Stimulated activated naive CD8-positive, alpha-beta T cell treated with anti-CD3 and anti-CD28 coated beads, Interleukin-15, amount 100 ng/mL, for 72 hours (primary cell): Measurements from ENCODE around the gene ULBP2.
"Not testable (repeated sequence)": the region's sequence is repeated elsewhere in the genome, so short reads cannot be mapped to it uniquely, and the experiment has no call there.

ENCODE experiments used
- ATAC-seq: fragments of 150-1000 bp; cut with Tn5 transposase; 2 replicates; pipeline ENCODE4 v1.10.0; 2021; ENCODE audit warnings: mild to moderate bottlenecking, moderate library complexity
- DNase-seq, 2 donors: peaks; one replicate each; pipeline ENCODE4 v3.0.0; 2021 to 2022
- H3K27ac Mint-ChIP-seq, 2 donors: one replicate each; pipeline ENCODE4 v1.8.0; 2022; ENCODE audit warnings: mild to moderate bottlenecking in 2 of 2, mixed read lengths in 2 of 2, moderate library complexity in 2 of 2
- H3K27me3 Mint-ChIP-seq: one replicate; pipeline ENCODE4 v1.8.0; 2022; ENCODE audit warnings: mixed read lengths
- H3K4me1 Mint-ChIP-seq: one replicate; pipeline ENCODE4 v1.8.0; 2022; ENCODE audit warnings: mild to moderate bottlenecking, mixed read lengths
- H3K4me3 Mint-ChIP-seq, 2 donors: one replicate each; pipeline ENCODE4 v1.8.0; 2022; ENCODE audit warnings: mild to moderate bottlenecking in 2 of 2, mixed read lengths in 2 of 2, moderate library complexity in 1 of 2
- H3K9me3 Mint-ChIP-seq, 2 donors: one replicate each; pipeline ENCODE4 v1.8.0; 2022; ENCODE audit warnings: mixed read lengths in 2 of 2

ULBP2 gene

GRCh38 chr6:149983145-149983544, 41.3 kb downstream of the ULBP2 start:
- H3K4me3 Mint-ChIP-seq, result no peak overlapping the region
- peaks cover 2 to 3% of the 10 kb centered on the region in 2 donors for H3K9me3 Mint-ChIP-seq
- peaks cover 23% of the 10 kb centered on the region for H3K4me1 Mint-ChIP-seq
- ATAC-seq (no peak), DNase-seq (no peak)
- H3K27me3 Mint-ChIP-seq, result peaks cover 99% of the 10 kb centered on the region
- H3K27ac Mint-ChIP-seq, result no peak overlapping the region

DNA sequence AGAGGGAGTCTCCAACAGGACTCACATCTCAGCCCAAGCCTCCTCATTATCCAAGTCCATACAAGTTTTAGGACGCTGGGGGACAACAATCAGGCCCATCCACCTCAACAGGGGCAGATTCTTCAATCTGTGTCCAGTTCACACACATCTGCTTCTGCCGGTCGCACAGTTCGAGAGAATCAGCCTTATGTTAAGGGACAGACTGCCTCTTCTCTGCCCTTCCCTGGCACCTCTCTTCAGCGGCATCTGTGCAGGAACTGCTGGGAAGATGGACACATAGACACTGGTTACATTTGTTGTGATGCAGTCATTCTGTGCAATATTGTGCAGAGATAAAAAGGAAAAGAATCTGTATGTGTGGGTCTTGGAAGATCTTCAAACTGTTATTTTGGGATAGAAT, 43.0 kb downstream of the ULBP2 start:
- no peak for ATAC-seq
- Mint-ChIP-seq H3K27me3 (peaks cover 99% of the 10 kb centered on the region), H3K27ac (no peak overlapping the region), H3K4me1 (peaks cover 36% of the 10 kb centered on the region), H3K4me3 (no peak overlapping the region), H3K9me3 (peaks cover 6 to 9% of the 10 kb centered on the region in 2 donors)
- no peak for DNase-seq

DNA sequence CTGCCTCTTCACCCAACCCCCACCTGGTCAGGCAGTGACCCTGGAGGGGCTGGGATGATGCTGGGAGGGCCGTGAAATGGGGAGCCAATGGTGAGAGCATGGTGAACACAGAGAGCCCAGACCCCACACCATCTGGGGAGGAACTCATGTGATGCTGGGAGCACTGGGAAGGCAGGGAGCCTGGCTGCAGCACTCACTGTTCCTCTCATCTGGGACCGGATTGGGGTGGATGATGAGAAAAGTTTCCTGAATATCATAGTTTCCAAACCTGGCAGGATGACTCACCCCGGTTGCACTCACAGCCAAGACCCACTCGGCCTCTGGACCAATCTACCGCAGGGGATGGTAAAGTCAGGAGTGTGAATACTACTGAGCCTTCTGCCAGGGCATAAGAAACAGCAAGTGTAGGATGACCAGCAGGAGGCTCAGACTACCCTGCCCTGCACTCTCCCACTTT, 43.7 kb downstream of the ULBP2 start:
- ATAC-seq, result peak; percentile 21

DNA sequence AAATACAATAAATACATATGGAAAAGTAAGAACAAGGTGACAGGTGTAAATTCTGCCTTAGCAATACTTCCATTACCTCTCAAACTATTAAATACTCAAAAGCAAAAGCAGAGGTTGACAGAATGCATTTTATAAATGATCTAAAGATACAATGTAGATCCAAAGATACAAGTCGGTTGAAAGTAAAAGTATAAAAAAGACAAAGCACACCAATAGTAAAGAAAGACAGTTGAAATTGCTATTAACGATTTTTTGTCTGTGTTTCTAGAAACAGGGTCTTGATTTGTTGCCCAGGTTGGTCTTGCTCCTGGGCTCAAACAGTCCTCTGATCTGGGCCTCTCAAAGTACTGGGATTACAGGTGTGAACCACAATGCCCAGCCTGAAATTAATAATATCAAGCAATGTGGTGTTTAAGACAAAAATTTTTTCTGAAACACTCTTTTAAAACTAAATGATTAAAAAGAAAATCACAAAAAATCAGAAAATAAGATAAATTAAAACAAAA, 45.8 kb downstream of the ULBP2 start:
- ATAC-seq, result no peak
- no peak overlapping the region for H3K27ac Mint-ChIP-seq
- no peak overlapping the region for H3K4me3 Mint-ChIP-seq

More for the DNA sequence above, 43.7 kb downstream of the ULBP2 start:
- Mint-ChIP-seq H3K27me3 (peaks cover 99% of the 10 kb centered on the region), H3K9me3 (peaks cover 6 to 9% of the 10 kb centered on the region in 2 donors), H3K27ac (no peak overlapping the region), H3K4me1 (peaks cover 43% of the 10 kb centered on the region), H3K4me3 (no peak overlapping the region)
- no peak for DNase-seq

DNA sequence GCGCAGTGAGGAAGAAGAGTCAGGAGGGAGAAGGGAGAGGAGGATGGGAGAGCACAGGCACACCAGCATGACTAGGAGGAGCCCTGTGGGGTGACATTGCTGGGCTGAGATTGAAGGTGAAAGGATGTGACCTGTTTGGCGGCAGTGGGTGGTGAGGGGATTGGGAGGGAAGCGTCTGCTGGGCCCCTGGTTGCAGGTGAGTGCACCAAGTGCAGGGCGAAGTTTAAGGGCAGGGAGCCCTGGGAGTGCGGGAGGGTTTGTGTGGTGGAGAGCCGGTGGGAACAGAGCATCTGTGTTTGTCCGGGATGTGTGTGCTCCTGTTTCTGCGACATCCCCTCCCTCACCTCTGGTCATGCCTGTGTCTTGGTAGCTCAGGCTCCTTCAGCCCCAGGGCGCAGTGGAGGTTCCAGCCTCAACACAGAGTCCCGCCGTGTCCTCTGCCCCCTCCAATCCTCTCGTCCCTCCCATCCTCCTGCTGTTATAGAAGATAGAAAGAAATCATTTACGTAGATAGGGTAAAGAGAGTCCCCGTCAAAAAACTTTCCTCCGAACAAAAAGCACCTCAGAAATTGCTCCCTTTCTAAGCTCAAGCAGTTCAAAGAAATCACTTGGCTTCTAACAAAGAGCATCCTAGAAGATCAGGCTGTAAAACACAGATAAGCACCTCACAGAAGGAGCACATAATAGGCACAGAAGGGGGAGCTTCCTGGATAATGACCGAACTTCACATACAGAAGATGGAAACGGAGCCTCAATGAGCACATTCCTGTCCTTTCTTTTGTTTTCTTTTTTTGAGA, 46.9 kb downstream of the ULBP2 start:
- Mint-ChIP-seq H3K27ac (no peak overlapping the region), H3K4me1 (peaks cover 41% of the 10 kb centered on the region), H3K9me3 (peaks cover 6 to 9% of the 10 kb centered on the region in 2 donors), H3K27me3 (peaks cover 99% of the 10 kb centered on the region), H3K4me3 (peak overlapping the region in 1 of 2 donors; percentile 90)
- DNase-seq (no peak), ATAC-seq (no peak)

More for the DNA sequence above, 45.8 kb downstream of the ULBP2 start:
- H3K4me1 Mint-ChIP-seq, result peaks cover 48% of the 10 kb centered on the region
- peaks cover 99% of the 10 kb centered on the region for H3K27me3 Mint-ChIP-seq
- peaks cover 6 to 9% of the 10 kb centered on the region in 2 donors for H3K9me3 Mint-ChIP-seq
- no peak for DNase-seq

GRCh38 chr6:149990212-149990660, 48.4 kb downstream of the ULBP2 start:
- no peak for DNase-seq
- Mint-ChIP-seq H3K27me3 (peaks cover 99% of the 10 kb centered on the region), H3K4me3 (peak overlapping the region; percentile 85 to 90), H3K27ac (peak overlapping the region; percentile 36 to 89), H3K4me1 (peaks cover 43% of the 10 kb centered on the region), H3K9me3 (peaks cover 6 to 9% of the 10 kb centered on the region in 2 donors)
- no peak for ATAC-seq

DNA sequence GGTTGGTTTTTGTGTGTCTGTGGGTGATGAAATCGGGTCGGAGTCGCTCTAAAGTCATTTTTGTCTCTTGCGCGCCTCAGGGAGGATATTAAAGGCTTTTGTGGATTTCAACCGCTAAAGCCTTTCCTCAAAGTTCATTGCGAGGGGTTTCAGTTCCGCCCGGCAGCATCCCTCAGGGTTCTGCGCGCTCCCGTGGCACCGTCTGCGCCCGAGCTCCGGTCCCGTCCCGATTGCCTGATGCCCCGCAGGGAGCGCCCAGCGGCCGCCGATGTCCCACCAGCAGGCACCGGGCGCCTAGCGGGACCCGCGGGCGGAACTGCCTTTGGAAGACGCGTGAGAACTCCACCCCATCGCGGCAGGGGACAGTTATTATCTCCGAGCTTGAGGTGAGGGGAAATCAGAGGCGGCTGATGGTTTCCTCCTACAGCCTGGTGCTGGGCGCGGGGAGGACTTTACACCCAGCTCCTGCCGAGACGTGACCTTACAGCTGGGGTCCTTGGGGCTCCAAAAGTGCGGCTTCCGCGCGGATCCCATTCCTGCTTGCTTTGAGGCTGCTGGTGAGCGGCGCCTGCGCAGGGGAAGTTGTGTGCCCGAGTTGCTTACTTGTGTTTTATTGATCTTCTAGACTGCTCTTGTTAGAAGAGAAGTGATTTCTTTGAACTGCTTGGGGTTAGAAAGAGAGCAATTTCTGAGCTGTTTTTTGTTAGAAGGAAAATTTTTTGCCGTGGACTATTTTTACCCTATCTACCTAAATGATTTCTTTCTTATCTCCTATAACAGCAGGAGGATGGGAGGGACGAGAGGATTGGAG, 49.1 kb downstream of the ULBP2 start:
- H3K4me1 Mint-ChIP-seq, result peaks cover 41% of the 10 kb centered on the region
- H3K27me3 Mint-ChIP-seq, result peaks cover 99% of the 10 kb centered on the region
- H3K4me3 Mint-ChIP-seq, result peak overlapping the region; percentile 85 to 90
- peaks cover 6 to 9% of the 10 kb centered on the region in 2 donors for H3K9me3 Mint-ChIP-seq
- H3K27ac Mint-ChIP-seq, result peak overlapping the region; percentile 36 to 89
- DNase-seq, result peak; percentile 38 to 44
- ATAC-seq, result peak; percentile 81

DNA sequence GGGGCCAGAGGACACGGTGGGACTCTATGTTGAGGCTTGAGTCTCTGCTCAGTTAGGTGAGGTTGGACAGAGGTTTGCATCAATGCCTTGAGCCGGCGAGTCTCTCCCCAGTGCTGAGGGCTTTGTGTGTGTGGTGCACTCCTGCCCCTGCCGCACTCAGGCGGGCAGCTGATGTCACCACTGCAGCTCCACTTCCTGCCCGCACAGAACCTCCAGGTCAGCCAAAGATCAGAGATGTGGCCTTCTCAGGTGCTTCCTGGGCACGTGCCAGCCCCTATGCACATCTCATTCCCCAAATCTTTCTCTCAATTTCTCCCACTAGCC, 49.6 kb downstream of the ULBP2 start:
- not testable (repeated sequence) for H3K27ac Mint-ChIP-seq, H3K9me3 Mint-ChIP-seq
- DNase-seq (peak in 1 of 2 donors; percentile 23), ATAC-seq (peak; percentile 78)
- Mint-ChIP-seq H3K4me3 (peak overlapping the region; percentile 85 to 90), H3K27me3 (peaks cover 99% of the 10 kb centered on the region), H3K4me1 (peaks cover 41% of the 10 kb centered on the region)

GRCh38 chr6:149991838-149992237, 50.0 kb downstream of the ULBP2 start:
- ATAC-seq (no peak), DNase-seq (no peak)
- Mint-ChIP-seq H3K27me3 (peaks cover 99% of the 10 kb centered on the region), H3K4me3 (peak overlapping the region; percentile 85 to 90), H3K4me1 (peaks cover 41% of the 10 kb centered on the region), H3K9me3 (peaks cover 6 to 9% of the 10 kb centered on the region in 2 donors), H3K27ac (no peak overlapping the region)

GRCh38 chr6:149995235-149995750, 53.5 kb downstream of the ULBP2 start:
- ATAC-seq (no peak), DNase-seq (no peak)
- no peak overlapping the region for H3K27ac Mint-ChIP-seq
- H3K4me3 Mint-ChIP-seq, result no peak overlapping the region
- H3K27me3 Mint-ChIP-seq, result peaks cover 88% of the 10 kb centered on the region
- H3K4me1 Mint-ChIP-seq, result peaks cover 31% of the 10 kb centered on the region
- H3K9me3 Mint-ChIP-seq, result no peaks in the 10 kb centered on the region

GRCh38 chr6:149995971-149996370, 54.2 kb downstream of the ULBP2 start:
- Mint-ChIP-seq H3K27ac (no peak overlapping the region), H3K27me3 (peaks cover 83% of the 10 kb centered on the region), H3K4me1 (peaks cover 31% of the 10 kb centered on the region), H3K4me3 (no peak overlapping the region), H3K9me3 (no peaks in the 10 kb centered on the region)
- no peak for ATAC-seq
- DNase-seq, result no peak
